HFF-Myc (cell line): ENCODE results near the gene PMAIP1.

Source experiments
- DNase-seq: peaks from one replicate; pipeline ENCODE4 v3.0.0-alpha.2; 2011; ENCODE audit warnings: low read depth; ENCODE audit errors: extremely low read depth
- H3K4me3 ChIP-seq: replicated peaks from 2 replicates; pipeline ENCODE4 v1.5.1; 2011; ENCODE audit warnings: low read depth, mild to moderate bottlenecking, control low read depth, low read length
- TF ChIP-seq, protein P1 (sequence below): IDR thresholded peaks from 2 replicates; pipeline ENCODE4 v1.5.1; 2012; ENCODE audit warnings: mild to moderate bottlenecking, low read depth, low read length, control low read depth; ENCODE audit errors: missing control alignments

Gene PMAIP1

GRCh38 chr18:59861963-59862819 is 37.6 kb upstream of the PMAIP1 start:
- no peak overlapping the region for H3K4me3 ChIP-seq
- DNase-seq = no peak
- TF ChIP-seq, protein P1, sequence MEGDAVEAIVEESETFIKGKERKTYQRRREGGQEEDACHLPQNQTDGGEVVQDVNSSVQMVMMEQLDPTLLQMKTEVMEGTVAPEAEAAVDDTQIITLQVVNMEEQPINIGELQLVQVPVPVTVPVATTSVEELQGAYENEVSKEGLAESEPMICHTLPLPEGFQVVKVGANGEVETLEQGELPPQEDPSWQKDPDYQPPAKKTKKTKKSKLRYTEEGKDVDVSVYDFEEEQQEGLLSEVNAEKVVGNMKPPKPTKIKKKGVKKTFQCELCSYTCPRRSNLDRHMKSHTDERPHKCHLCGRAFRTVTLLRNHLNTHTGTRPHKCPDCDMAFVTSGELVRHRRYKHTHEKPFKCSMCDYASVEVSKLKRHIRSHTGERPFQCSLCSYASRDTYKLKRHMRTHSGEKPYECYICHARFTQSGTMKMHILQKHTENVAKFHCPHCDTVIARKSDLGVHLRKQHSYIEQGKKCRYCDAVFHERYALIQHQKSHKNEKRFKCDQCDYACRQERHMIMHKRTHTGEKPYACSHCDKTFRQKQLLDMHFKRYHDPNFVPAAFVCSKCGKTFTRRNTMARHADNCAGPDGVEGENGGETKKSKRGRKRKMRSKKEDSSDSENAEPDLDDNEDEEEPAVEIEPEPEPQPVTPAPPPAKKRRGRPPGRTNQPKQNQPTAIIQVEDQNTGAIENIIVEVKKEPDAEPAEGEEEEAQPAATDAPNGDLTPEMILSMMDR = no peak

DNA sequence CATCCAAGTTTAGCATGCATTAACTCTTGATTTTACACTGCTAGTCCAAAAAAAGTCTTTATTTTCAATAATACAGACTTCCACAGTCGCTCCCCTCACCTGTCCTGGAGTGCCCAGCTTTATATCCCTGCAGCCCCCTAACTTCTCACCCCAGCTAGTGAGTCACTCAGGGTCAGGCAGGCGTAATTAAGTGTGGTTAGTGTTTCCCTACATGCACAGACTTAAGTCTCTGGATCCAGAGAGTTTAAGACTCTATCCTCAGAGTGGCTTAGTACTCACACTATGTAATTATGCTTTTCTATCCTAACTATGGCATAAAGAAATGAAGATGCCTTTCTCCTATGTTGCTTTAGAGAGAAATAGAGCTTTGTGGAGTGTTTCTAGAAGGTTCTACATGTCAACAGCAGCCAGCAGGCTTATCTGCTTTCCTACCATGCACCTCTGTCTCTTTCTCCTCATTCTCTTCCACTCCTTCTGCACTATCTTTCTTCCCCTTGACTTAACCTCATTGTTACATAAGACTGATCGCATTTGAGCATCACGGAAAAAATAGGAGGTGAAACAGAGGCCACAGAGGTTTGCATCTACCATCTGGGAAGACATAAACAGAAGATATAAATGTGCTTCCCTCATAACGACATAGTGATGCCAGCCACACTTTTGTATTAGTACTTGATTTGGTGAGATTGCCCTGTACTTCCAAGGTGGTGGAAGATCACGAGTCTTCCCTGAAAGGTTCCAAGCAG is 34.4 kb upstream of the PMAIP1 start:
- TF ChIP-seq, protein P1 = no peak

DNA sequence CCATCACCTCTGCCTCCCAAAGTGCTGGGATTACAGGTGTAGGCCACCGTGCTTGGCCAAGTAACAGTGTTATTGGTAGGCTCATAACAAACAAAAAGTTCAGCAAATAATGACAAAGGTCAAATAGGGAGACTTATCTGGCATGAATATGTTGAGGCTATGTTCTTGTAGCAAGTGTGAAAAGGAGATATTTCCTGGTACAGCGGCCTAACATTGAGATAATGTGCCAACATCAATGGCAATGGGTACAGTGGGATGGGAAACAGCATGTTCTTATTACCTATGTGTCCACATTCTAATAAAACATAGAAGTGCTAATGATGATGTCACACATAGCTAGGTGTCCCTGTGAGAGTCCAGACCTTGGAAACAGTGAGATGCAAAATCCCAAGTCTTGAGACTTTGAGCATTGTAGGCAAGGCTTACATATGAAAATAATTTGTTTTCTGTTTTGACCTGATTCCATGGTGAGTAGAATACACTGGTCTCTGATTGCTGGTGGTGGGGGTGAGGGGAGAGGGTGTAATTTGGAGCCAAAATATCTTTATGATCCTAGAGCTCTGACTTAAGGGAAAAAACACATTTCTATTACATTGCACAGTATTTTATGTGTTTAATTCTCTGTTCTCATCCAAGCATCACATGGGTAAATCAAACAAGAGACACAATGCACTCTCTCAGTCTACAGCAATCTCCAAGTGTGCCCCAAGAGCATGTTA is 33.1 kb upstream of the PMAIP1 start:
- H3K4me3 ChIP-seq = no peak overlapping the region
- TF ChIP-seq, protein P1 = no peak
- DNase-seq = no peak

More for the DNA sequence above, 34.4 kb upstream of the PMAIP1 start:
- H3K4me3 ChIP-seq = no peak overlapping the region
- DNase-seq = no peak

DNA sequence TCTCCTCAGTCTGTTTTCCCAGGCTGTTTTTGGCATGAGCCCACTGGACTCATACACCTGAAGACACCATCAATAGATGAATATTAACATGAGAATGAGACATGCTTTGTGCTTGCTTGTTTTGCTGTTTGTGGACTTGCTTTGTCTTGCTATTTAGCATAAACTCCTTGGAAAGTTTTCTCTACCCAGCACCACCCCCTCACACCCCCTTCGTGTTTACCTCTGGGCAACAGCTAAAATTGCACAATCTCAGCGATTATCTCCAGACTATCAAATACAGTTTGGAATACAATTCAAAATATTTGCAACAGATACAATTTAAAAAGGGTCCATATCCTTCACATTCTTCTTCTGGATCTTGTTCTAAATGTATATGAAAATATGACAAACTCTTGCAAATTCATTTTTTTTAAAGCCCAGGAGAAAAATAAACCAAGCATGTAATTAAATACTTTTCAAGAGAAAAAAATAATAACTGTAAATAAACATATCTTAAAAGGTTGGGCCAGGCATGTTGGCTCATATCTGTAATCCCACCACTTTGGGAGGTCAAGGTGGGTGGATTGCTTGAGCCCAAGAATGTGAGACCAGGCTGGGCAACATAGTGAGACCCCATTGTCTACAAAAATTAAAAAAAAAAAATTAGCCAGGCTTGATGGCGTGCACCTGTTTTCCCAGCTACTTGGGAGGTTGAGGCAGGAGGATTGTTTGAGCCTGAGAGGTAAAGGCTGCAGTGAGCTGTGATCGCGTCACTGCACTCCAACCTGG is 32.3 kb upstream of the PMAIP1 start:
- H3K4me3 ChIP-seq = no peak overlapping the region
- DNase-seq = no peak

DNA sequence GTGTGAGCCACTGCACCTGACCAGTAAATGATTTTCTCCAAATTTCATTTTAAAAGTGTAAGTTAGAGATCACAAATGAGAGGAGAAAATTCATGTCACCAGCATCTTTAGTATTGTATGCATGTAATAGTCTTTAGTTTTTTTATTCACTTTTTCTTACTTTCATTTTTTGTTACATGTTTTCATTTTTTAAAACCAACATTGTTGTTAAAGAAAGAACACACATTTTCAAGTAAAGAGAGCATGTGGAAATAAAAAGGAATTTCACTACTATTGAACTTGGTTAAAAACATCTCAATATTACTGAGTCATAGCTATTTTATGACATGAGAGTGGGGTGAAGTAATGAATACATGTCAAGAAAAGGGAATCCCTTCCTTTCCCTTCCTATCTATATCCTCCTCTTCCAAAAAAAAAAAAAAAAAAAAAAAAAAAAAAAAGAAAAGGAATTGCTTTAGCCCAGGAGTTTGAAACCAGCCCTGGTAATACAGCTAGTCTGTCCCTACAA is 29.1 kb upstream of the PMAIP1 start:
- TF ChIP-seq, protein P1 = no peak
- no peak for DNase-seq

More for the DNA sequence above, 32.3 kb upstream of the PMAIP1 start:
- TF ChIP-seq, protein P1 = no peak

More for the DNA sequence above, 29.1 kb upstream of the PMAIP1 start:
- H3K4me3 ChIP-seq = no peak overlapping the region
